Skeletal muscle satellite cell (primary cell): ENCODE data around the gene NAA40.
A peak's percentile ranks its signal among the peaks of the same experiment; 100 is the strongest.

Experiments
- H3K27me3 ChIP-seq: 2 replicates; pipeline ENCODE4 v1.7.0; 2013; ENCODE audit warnings: low read length; ENCODE audit not compliant: control insufficient read depth, insufficient read depth
- H3K36me3 ChIP-seq: 2 replicates; pipeline ENCODE4 v1.7.0; 2013; ENCODE audit warnings: mild to moderate bottlenecking, control low read depth, low read length; ENCODE audit not compliant: insufficient read depth
- H3K4me1 ChIP-seq: 2 replicates; pipeline ENCODE4 v1.7.0; 2013; ENCODE audit warnings: low read length; ENCODE audit not compliant: control insufficient read depth, insufficient read depth
- H3K4me2 ChIP-seq: 2 replicates; pipeline ENCODE4 v1.7.0; 2013; ENCODE audit warnings: mild to moderate bottlenecking, low read length
- H3K4me3 ChIP-seq: 2 replicates; pipeline ENCODE4 v1.7.0; 2013; ENCODE audit warnings: low read length
- H3K9ac ChIP-seq: 2 replicates; pipeline ENCODE4 v1.7.0; 2013; ENCODE audit warnings: mild to moderate bottlenecking, low read depth, low read length, moderate library complexity
- H3K9me3 ChIP-seq: replicated peaks from 2 replicates; pipeline ENCODE4 v1.7.0; 2013; ENCODE audit warnings: mild to moderate bottlenecking, control low read depth, low read length

Gene NAA40

GRCh38 chr11:63974259-63975143 lies 35.7 kb downstream of the NAA40 start, which contains the start of gene COX8A:
COX8A (plus strand) TSS chr11:63974620; CDS start chr11:63974681, 61 bp downstream.
- H3K4me1 ChIP-seq: peaks cover 18% of the 10 kb centered on the region
- peak within 1 kb of the TSS; percentile 93 for H3K4me2 ChIP-seq
- peaks cover 17% of the 10 kb centered on the region for H3K36me3 ChIP-seq
- peak within 1 kb of the TSS; percentile 98 for H3K9ac ChIP-seq
- no peaks in the 10 kb centered on the region for H3K27me3 ChIP-seq
- peak within 1 kb of the TSS; percentile 100 for H3K4me3 ChIP-seq
- H3K9me3 ChIP-seq: no peaks in the 10 kb centered on the region

- Histone ChIP-seq H3K36me3 (peaks cover 18% of the 10 kb centered on the region), H3K4me3 (no peak overlapping the region), H3K4me1 (peaks cover 24% of the 10 kb centered on the region), H3K9me3 (no peaks in the 10 kb centered on the region), H3K9ac (no peak overlapping the region), H3K27me3 (no peaks in the 10 kb centered on the region), H3K4me2 (no peak overlapping the region)
These were observed 39.9 kb downstream of the NAA40 start for GRCh38 chr11:63978551-63979239.

DNA sequence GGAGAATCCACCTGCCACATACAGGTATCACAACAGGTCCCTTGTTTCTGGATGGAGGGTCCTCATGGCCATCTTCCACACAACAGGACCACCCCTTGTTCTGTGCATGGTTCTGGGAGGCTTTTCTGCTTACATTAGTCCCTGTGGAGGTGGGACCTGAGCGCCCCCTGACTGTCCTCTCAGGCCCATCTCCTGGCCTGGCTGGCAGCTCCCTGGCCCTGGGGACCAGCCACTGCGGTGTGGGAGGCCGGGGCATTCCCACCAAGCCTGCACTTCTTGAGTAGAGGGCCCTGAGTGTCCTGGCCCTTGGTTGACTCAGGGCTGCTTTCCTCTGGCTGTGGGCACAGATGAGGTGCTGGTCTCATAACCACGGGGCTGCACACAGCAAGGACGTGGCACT lies 40.6 kb downstream of the NAA40 start:
- Histone ChIP-seq H3K4me2 (no peak overlapping the region), H3K9ac (no peak overlapping the region), H3K4me1 (peaks cover 24% of the 10 kb centered on the region), H3K36me3 (peaks cover 18% of the 10 kb centered on the region), H3K9me3 (no peaks in the 10 kb centered on the region), H3K27me3 (no peaks in the 10 kb centered on the region), H3K4me3 (no peak overlapping the region)

DNA sequence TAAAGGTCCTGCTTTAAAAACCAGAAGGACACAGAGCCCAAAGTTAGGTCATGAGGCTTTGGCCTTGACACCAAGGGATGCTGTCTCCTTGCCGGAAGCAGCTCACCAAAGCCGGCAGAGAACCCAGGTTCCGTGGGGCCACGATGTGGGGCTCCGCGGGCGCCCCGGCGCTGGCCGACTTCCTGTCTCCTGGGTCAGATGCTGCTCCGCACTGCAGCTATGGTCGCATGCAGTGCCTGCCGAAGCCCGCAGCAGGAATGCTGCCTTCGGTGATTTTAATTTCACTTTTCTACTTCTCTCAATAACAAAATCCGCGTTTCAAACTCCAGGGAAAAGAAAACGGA lies 47.0 kb downstream of the NAA40 start:
- Histone ChIP-seq H3K9ac (peak overlapping the region; percentile 98), H3K9me3 (no peaks in the 10 kb centered on the region), H3K4me3 (peak overlapping the region; percentile 97), H3K4me1 (peaks cover 26% of the 10 kb centered on the region), H3K36me3 (peaks cover 18% of the 10 kb centered on the region), H3K27me3 (no peaks in the 10 kb centered on the region), H3K4me2 (peak overlapping the region; percentile 93)

DNA sequence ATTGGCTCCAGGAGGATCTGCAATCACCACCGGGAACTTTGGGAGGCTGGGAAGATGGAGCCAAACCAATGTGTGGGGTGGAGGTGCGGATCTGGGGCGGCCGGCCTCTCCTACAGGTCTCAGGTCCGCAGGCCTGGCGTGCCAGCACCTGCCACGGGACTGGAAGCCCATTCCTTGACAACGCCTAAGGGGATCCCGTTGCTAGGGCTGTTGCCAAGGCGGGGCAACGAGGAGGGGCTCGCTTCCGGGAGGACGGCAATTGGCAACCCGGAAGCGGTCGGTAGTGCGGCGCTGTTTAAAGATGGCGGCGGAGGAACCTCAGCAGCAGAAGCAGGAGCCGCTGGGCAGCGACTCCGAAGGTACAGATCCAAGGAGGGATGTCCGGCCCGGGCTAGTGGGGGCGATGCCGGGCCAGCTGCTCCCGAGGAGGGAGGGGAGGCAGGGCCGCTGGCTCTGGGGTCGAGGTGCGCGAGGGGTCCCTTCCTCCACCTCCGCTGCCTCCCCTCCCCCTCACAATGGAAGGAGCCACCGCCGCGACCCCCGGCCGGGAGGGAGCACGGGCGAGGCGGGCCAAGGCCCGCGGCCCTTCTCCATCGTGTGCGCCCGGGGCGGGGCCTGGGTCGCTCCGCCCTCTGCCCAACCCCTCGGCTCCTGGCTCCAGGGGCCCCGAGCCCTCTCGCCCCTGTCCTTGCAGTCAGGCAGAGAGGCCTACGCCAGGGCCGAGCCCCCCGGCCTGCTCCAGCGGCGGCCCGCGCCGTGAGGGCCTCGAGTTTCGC lies 47.5 kb downstream of the NAA40 start, which contains the start of gene OTUB1:
OTUB1 (plus strand) TSS at position 283 of the 776 bp plus-strand sequence; CDS start at position 302, 19 bp downstream.
- Histone ChIP-seq H3K27me3 (no peaks in the 10 kb centered on the region), H3K4me3 (peak within 1 kb of the TSS; percentile 97), H3K36me3 (peaks cover 23% of the 10 kb centered on the region), H3K4me2 (peak within 1 kb of the TSS; percentile 93), H3K9ac (peak within 1 kb of the TSS; percentile 98), H3K9me3 (no peaks in the 10 kb centered on the region), H3K4me1 (peaks cover 26% of the 10 kb centered on the region)

GRCh38 chr11:63986932-63987513 lies 48.2 kb downstream of the NAA40 start:
- H3K4me1 ChIP-seq: peaks cover 25% of the 10 kb centered on the region
- no peaks in the 10 kb centered on the region for H3K9me3 ChIP-seq
- H3K9ac ChIP-seq: peak overlapping the region; percentile 98
- peak overlapping the region; percentile 97 for H3K4me3 ChIP-seq
- H3K4me2 ChIP-seq: peak overlapping the region; percentile 93
- no peaks in the 10 kb centered on the region for H3K27me3 ChIP-seq
- peaks cover 28% of the 10 kb centered on the region for H3K36me3 ChIP-seq

DNA sequence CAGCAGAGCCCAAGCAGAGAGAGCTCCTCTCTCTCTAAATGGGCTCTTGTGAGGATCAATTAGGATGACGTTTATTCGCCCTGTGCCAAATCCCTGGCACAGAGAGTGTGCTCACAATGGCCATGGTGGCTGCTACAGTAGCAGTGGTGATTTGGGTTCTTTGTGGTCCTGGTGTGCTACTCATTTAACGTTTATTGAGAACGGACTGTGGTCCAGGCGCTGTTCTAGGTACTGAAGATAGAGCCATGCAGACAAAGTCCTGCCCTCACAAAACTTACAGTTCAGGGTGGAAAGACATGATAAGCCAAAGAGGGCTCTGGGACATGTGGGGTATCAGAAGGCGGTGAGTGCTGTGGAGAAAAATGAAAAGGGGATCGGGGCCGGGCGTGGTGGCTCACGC lies 52.8 kb downstream of the NAA40 start:
- Histone ChIP-seq H3K9ac (no peak overlapping the region), H3K27me3 (no peaks in the 10 kb centered on the region), H3K4me3 (no peak overlapping the region), H3K4me1 (peaks cover 12% of the 10 kb centered on the region), H3K9me3 (no peaks in the 10 kb centered on the region), H3K36me3 (peaks cover 39% of the 10 kb centered on the region), H3K4me2 (no peak overlapping the region)

GRCh38 chr11:63993100-63993499 lies 54.3 kb downstream of the NAA40 start:
- Histone ChIP-seq H3K4me1 (no peaks in the 10 kb centered on the region), H3K9me3 (no peaks in the 10 kb centered on the region), H3K36me3 (peaks cover 53% of the 10 kb centered on the region), H3K4me3 (no peak overlapping the region), H3K4me2 (no peak overlapping the region), H3K9ac (no peak overlapping the region), H3K27me3 (no peaks in the 10 kb centered on the region)

- H3K9ac ChIP-seq: no peak overlapping the region
- H3K27me3 ChIP-seq: no peaks in the 10 kb centered on the region
- H3K4me1 ChIP-seq: no peaks in the 10 kb centered on the region
- H3K36me3 ChIP-seq: peaks cover 50% of the 10 kb centered on the region
- H3K4me3 ChIP-seq: no peak overlapping the region
- H3K9me3 ChIP-seq: no peaks in the 10 kb centered on the region
- H3K4me2 ChIP-seq: no peak overlapping the region
These were observed 55.2 kb downstream of the NAA40 start for GRCh38 chr11:63993993-63994392.

DNA sequence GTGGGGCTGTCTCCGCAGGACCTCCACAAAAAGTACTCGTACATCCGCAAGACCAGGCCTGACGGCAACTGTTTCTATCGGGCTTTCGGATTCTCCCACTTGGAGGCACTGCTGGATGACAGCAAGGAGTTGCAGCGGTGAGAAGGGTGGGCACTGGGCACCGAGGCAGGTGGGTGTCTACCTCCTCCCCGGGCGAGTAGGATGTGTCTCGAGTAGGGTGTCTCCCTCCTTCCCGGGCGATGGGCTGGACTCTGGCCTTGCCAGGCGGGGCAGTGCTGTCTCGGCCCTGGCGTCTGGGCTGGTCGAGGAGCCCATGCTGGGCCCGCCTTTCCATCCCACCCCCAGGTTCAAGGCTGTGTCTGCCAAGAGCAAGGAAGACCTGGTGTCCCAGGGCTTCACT lies 57.7 kb downstream of the NAA40 start:
- Histone ChIP-seq H3K9me3 (no peaks in the 10 kb centered on the region), H3K4me1 (no peaks in the 10 kb centered on the region), H3K4me3 (no peak overlapping the region), H3K4me2 (no peak overlapping the region), H3K27me3 (no peaks in the 10 kb centered on the region), H3K9ac (no peak overlapping the region), H3K36me3 (peaks cover 39% of the 10 kb centered on the region)
